Heart right ventricle (tissue), 16 donors: ENCODE data around the gene MPC1. TPM values are rescaled to one million over a fixed set of nuclear protein-coding genes. Genes with fewer than 3 reads are reported as not detected.

ENCODE experiments used
- ATAC-seq, 8 donors: fragments of 200-7000 bp; cut with Tn5 transposase; one replicate each; pipeline ENCODE4 v1.9.1; 2020; ENCODE audit warnings: mild to moderate bottlenecking in 8 of 8, moderate library complexity in 8 of 8, moderate number of reproducible peaks in 1 of 8
- DNase-seq, 2 donors: peaks; one replicate each; pipeline ENCODE4 v3.0.0-alpha.2; 2020
- H3K27ac ChIP-seq, 10 donors: fragments of 200-600 bp; sonication (generic) in 2 of 10; one replicate each; pipeline versions ENCODE4 v1.5.0 to v1.8.0; 2020 to 2022; ENCODE audit warnings: mild to moderate bottlenecking in 3 of 10
- H3K27me3 ChIP-seq, 7 donors: fragments of 200-600 bp; one replicate each; pipeline ENCODE4 v1.8.0; 2021 to 2022; ENCODE audit warnings: mild to moderate bottlenecking in 2 of 7
- H3K36me3 ChIP-seq, 9 donors: fragments of 200-600 bp; sonication (generic) in 1 of 9; one replicate each; pipeline versions ENCODE4 v1.5.0 to v1.8.0; 2020 to 2022; ENCODE audit warnings: mild to moderate bottlenecking in 2 of 9
- H3K4me1 ChIP-seq, 9 donors: fragments of 200-600 bp; sonication (generic) in 1 of 9; one replicate each; pipeline versions ENCODE4 v1.5.0 to v1.8.0; 2020 to 2022; ENCODE audit warnings: mild to moderate bottlenecking in 4 of 9
- H3K4me3 ChIP-seq, 10 donors: fragments of 200-600 bp; sonication (generic) in 2 of 10; one replicate each; pipeline versions ENCODE4 v1.5.0 to v1.8.0; 2020 to 2022; ENCODE audit warnings: mild to moderate bottlenecking in 7 of 10, moderate library complexity in 2 of 10
- H3K9me3 ChIP-seq, 11 donors: fragments of 200-600 bp in 10 of 11; sonication (generic) in 2 of 11; one replicate each; pipeline versions ENCODE4 v1.5.0 to v1.8.0; 2013 to 2022; ENCODE audit warnings: mild to moderate bottlenecking in 2 of 11, control low read depth in 1 of 11, moderate library complexity in 1 of 11
- whole genome bisulfite sequencing, 2 donors: extraction: QIAGEN DNeasy Blood & Tissue Kit; methylation state at CpG; one replicate each; pipeline ENCODE4 v1.1.7; 2013; ENCODE audit warnings: inconsistent platforms in 1 of 2; 5-methylcytosine and 5-hydroxymethylcytosine counted together
- intact Hi-C, 10 donors: fragments of 100-400 bp; cut with DNase I; formaldehyde crosslinking; loops; one replicate each; pipeline versions ENCODE4 v1.11.1 to v1.14.2; 2022
- polyA plus RNA-seq, 2 donors: library from polyadenylated mRNA; stranded (reverse); fragments of 200-250 nt; gene quantifications; one replicate each; pipeline ENCODE4 v1.2.3, GENCODE V29; 2013
- total RNA-seq, 10 donors: library from RNA; stranded (reverse); fragmentation: NEBNext Ultra II Directional in 3 of 10; extraction: Animal tissue kit (Norgen Biotek cat#: 25700) in 3 of 10; gene quantifications; one replicate each; pipeline versions ENCODE4 v1.2.1 to v1.2.4, GENCODE V29; 2021 to 2023
- TF ChIP-seq, protein P1 (sequence below), 9 donors: fragments of 200-600 bp; sonication (generic) in 2 of 9; IDR thresholded peaks; one replicate each; pipeline versions ENCODE4 v1.5.0 to v1.8.0; 2021 to 2022; ENCODE audit warnings: antibody characterized with exemption in 9 of 9, mild to moderate bottlenecking in 5 of 9, moderate library complexity in 1 of 9
- donor health status: Arrhythmogenic right ventricular cardiomyopathy.
- donor health status: ischemic (EF 13 %, LVEDD 7.1; RV severe dilation, severe dysfunction).
- donor health status: healthy with polysubstance abuse.
- donor health status: DM: no; HTN: yes; CAD: no.
- donor health status: DM: no; HTN: no; CAD: no.
- donor health status: ischemic (EF 25% LVEDD 6.9; RV normal size, moderate dysfunction).
- donor health status: ischemic (EF 25% LVEDD 5.7; RV mildly dilated, moderate dysfunction).
- donor health status: healthy.
- donor health status: DM: yes; HTN: yes; CAD: no.
- donor health status: Ischemic cardiomyopathy.
- donor health status: ischemic (EF 35%, LVEDD 5.7; RV mildly dilated, moderate dysfunction).
- donor health status: nonischemic (EF 11% LVEDD 7.7; RV severe dilation, severe dysfunction).
- donor health status: DM: yes; HTN: yes; CAD: no.
- donor health status: PGD.
- donor health status: ischemic (EF 29% LVEDD 5.4; RV normal size, mild dysfunction).
- donor health status: nonischemic (EF 23%, LVEDD 6.1; RV moderate dilation, normal function).

The MPC1 gene
- total and polyA plus RNA-seq, 12 donors: 276 to 736 (median 555) TPM

DNA sequence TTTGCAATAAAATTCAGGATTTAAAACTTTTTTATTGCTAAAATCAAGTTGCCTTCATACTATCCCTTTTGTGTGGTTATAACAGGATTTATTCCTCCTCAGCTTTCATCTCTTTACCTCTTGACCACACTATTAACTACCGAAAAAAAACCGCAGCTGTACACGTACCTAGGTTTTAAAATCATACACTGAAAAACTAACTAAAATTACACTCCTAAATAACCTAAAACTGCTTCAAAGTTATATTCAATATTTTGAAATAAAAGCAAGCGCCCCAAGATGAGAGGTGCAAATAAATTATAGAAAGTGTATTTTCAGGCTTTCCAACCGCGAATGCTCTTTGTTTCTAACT is 1.4 kb downstream of the MPC1 start:
- Histone ChIP-seq H3K4me3 (peak overlapping the region; percentile 63 to 97 (median 91)), H3K4me1 (peaks cover 3 to 55% (median 24%) of the 10 kb centered on the region in 9 donors), H3K36me3 (no peaks in the 10 kb centered on the region), H3K27ac (peak overlapping the region in 9 of 10 donors; percentile 91 to 98 (median 97)), H3K9me3 (no peaks in the 10 kb centered on the region), H3K27me3 (no peaks in the 10 kb centered on the region)
- TF ChIP-seq, protein P1, sequence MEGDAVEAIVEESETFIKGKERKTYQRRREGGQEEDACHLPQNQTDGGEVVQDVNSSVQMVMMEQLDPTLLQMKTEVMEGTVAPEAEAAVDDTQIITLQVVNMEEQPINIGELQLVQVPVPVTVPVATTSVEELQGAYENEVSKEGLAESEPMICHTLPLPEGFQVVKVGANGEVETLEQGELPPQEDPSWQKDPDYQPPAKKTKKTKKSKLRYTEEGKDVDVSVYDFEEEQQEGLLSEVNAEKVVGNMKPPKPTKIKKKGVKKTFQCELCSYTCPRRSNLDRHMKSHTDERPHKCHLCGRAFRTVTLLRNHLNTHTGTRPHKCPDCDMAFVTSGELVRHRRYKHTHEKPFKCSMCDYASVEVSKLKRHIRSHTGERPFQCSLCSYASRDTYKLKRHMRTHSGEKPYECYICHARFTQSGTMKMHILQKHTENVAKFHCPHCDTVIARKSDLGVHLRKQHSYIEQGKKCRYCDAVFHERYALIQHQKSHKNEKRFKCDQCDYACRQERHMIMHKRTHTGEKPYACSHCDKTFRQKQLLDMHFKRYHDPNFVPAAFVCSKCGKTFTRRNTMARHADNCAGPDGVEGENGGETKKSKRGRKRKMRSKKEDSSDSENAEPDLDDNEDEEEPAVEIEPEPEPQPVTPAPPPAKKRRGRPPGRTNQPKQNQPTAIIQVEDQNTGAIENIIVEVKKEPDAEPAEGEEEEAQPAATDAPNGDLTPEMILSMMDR (IDR thresholded peaks at IDR 0.05): no peak
- ATAC-seq (no peak), DNase-seq (no peak)
- intact Hi-C loops: loop anchor here in 6 of 10 donors (2.0 to 5.0 kb wide), 6 partner anchors 17 to 224 kb away; partner anchors contain the start of gene SFT2D1 (in 4 of the 6)
- 29 to 43% methylated on average over 6 of the region's 6 CpGs for WGBS, 2 donors

DNA sequence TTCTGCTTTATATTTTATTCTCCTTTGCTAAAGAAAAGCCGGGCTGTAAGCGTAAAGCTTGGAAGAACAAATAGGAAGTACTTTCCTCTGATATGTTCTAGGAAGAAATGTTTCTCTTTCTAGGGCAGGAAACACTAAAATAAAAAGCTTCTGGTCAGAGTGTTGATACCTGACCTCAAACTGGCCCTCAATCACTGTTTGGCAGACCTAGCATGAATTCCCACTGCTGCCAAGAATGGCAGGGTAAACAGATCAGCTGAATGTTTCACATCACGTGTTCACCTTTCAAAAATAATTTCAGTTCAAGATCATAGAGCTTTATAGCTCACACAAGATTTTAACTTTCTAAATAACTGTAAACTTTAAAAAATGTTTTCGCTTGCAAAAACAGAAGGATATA is 2.9 kb downstream of the MPC1 start:
- Histone ChIP-seq H3K4me3 (peak overlapping the region in 5 of 10 donors; percentile 80 to 97 (median 94)), H3K9me3 (no peaks in the 10 kb centered on the region), H3K27ac (peak overlapping the region in 6 of 10 donors; percentile 28 to 98 (median 96)), H3K27me3 (no peaks in the 10 kb centered on the region), H3K36me3 (no peaks in the 10 kb centered on the region), H3K4me1 (peaks cover 3 to 62% (median 29%) of the 10 kb centered on the region in 9 donors)
- ATAC-seq: peak in 3 of 8 donors; percentile 15 to 28 (median 26)
- 43 to 47% methylated on average over 4 of the region's 4 CpGs for WGBS, 2 donors
- intact Hi-C loops: loop anchor here in 6 of 10 donors (2.0 to 5.0 kb wide), 6 partner anchors 15 to 222 kb away; partner anchors contain the start of gene SFT2D1 (in 4 of the 6)
- TF ChIP-seq, protein P1 (IDR thresholded peaks at IDR 0.05): no peak
- DNase-seq: peak in 1 of 2 donors; percentile 59

- intact Hi-C loops: no loop called here
- H3K9me3 ChIP-seq: no peaks in the 10 kb centered on the region
- DNase-seq (no peak), ATAC-seq (no peak)
- peaks cover 3 to 61% (median 29%) of the 10 kb centered on the region in 9 donors for H3K4me1 ChIP-seq
- TF ChIP-seq, protein P1 (IDR thresholded peaks at IDR 0.05): no peak
- 92 to 98% methylated on average over 1 of the region's 1 CpG for WGBS, 2 donors
- no peaks in the 10 kb centered on the region for H3K27me3 ChIP-seq
- peak overlapping the region in 5 of 10 donors; percentile 28 to 98 (median 97) for H3K27ac ChIP-seq
- H3K36me3 ChIP-seq: no peaks in the 10 kb centered on the region
- peak overlapping the region in 3 of 10 donors; percentile 89 to 97 (median 96) for H3K4me3 ChIP-seq
Measured at GRCh38 chr6:166379103-166379586, 3.6 kb downstream of the MPC1 start.

GRCh38 chr6:166377721-166378120 is 5.0 kb downstream of the MPC1 start:
- Histone ChIP-seq H3K9me3 (no peaks in the 10 kb centered on the region), H3K4me3 (no peak overlapping the region), H3K27ac (peak overlapping the region in 3 of 10 donors; percentile 11 to 29 (median 17)), H3K36me3 (no peaks in the 10 kb centered on the region), H3K27me3 (no peaks in the 10 kb centered on the region), H3K4me1 (peaks cover 0 to 56% (median 26%) of the 10 kb centered on the region in 9 donors)
- TF ChIP-seq, protein P1 (IDR thresholded peaks at IDR 0.05): no peak
- DNase-seq (no peak), ATAC-seq (no peak)
- WGBS, 2 donors: 50 to 58% methylated on average over 2 of the region's 2 CpGs
- intact Hi-C loops: no loop called here
